ENCODE data around the gene TPM4.

The TPM4 gene

DNA sequence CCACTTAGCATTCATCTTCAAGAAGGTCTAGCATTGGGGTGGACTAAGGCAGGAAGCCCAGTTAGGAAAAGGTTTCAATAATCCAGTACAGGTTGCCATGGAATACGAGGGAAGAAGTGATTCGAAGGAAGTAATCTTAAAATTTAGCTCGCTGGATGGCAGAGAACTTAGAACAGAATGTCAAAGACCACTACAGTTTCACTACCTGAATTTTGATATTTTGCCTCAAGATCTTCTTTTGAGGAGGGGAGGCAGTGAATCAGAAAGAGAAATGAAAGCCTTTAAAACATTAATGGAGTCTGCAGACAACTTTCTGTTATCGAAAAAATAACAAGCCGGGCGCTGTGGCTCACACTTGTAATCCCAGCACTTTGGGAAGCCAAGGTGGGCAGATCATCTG, 28.4 kb downstream of the TPM4 start:
- Histone ChIP-seq H3K36me3 (ENCODE audit: control insufficient read depth, low read length) (peaks cover 36% of the 10 kb centered on the region), H3K79me2 (ENCODE audit: control insufficient read depth, low read length) (no peaks in the 10 kb centered on the region), H3K4me2 (ENCODE audit: low read length) (peak overlapping the region; percentile 45), H3F3A (ENCODE audit: control insufficient read depth, insufficient read depth) (peaks cover 16% of the 10 kb centered on the region), H3K4me3 (ENCODE audit: low read length) (no peak overlapping the region), H3K9me2 (replicated peaks; ENCODE audit: control insufficient read depth, low read length) (no peaks in the 10 kb centered on the region), H4K20me1 (ENCODE audit: control insufficient read depth, insufficient read depth, low read depth, low read length) (no peaks in the 10 kb centered on the region), H3K27ac (ENCODE audit: low read depth, low read length) (peak overlapping the region; percentile 35), H3K9me3 (ENCODE audit: control insufficient read depth, insufficient read depth, low read length) (no peaks in the 10 kb centered on the region), H3K27me3 (ENCODE audit: control insufficient read depth, low read length) (no peaks in the 10 kb centered on the region), H3K4me1 (ENCODE audit: control insufficient read depth, low read length) (peaks cover 30% of the 10 kb centered on the region)
- TF ChIP-seq, protein P1, sequence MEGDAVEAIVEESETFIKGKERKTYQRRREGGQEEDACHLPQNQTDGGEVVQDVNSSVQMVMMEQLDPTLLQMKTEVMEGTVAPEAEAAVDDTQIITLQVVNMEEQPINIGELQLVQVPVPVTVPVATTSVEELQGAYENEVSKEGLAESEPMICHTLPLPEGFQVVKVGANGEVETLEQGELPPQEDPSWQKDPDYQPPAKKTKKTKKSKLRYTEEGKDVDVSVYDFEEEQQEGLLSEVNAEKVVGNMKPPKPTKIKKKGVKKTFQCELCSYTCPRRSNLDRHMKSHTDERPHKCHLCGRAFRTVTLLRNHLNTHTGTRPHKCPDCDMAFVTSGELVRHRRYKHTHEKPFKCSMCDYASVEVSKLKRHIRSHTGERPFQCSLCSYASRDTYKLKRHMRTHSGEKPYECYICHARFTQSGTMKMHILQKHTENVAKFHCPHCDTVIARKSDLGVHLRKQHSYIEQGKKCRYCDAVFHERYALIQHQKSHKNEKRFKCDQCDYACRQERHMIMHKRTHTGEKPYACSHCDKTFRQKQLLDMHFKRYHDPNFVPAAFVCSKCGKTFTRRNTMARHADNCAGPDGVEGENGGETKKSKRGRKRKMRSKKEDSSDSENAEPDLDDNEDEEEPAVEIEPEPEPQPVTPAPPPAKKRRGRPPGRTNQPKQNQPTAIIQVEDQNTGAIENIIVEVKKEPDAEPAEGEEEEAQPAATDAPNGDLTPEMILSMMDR (IDR thresholded peaks at IDR 0.05; ENCODE audit: low read depth, low read length, poor library complexity, severe bottlenecking): no peak

DNA sequence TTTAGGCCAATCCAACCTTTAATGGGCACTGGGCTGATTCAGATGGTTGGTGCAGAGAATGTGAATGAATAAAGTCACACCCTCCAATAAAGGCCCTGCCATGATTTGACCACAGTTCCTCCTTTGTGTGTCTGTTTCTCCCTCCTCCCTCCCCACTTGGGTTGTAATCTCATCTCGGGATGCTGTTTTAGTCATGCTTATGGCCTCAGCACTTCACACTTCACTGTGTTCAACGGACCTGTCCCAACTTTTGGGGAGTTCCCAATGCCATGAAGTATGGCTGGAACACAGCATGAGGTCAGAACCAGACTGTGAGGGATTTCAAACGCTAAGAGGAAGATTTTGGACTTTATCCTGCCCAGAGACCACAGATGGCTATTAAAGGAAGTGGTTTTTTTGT, 29.8 kb downstream of the TPM4 start:
- Histone ChIP-seq H3F3A (ENCODE audit: control insufficient read depth, insufficient read depth) (peaks cover 16% of the 10 kb centered on the region), H3K27ac (ENCODE audit: low read depth, low read length) (no peak overlapping the region)

DNA sequence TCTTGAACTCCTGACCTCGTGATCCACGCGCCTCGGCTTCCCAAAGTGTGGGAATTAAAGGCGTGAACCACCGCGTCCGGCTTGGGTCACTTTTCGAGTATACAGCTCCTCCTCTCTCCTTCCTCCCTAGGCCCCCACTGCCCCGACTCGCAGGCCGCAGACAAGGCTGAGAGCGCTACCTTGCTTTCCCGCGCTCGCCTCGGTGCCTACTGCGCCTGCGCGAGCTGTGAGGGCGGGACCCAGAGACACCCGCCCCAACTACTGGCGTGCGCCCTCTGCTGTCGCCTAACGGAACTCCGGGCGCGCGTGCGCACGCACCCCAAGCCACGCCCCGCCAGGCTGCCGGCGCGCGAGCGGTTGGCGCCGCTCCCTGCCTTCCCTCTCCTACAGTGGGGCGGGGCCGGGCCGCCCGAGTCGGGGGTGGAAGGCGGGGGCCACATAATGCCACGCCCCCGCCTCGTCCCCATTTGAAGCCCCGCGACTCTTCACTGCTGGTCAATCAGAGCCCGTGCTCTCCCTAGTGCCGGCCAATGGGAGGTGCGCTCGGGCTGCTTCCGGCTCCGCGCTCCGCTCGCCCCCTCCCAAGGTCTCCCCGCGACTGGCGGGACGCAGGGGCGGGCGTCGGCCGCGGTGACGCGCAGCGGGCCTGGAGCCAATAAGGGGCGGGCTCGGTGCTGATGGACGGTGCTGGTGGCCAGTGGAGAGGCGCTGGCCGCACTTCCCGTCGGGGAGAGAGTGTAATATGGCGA, 35.0 kb downstream of the TPM4 start, which contains the start of gene RAB8A:
RAB8A (plus strand) TSS at position 730 of the 749 bp plus-strand sequence; CDS start at position 743, 13 bp downstream.
- H3K4me3 ChIP-seq (ENCODE audit: low read length): peak within 1 kb of the TSS; percentile 99
- no peak for TF ChIP-seq EZH2phosphoT487 (IDR thresholded peaks at IDR 0.05; ENCODE audit: borderline replicate concordance, low read length)
- TF ChIP-seq, protein P1 (IDR thresholded peaks at IDR 0.05; ENCODE audit: low read depth, low read length, poor library complexity, severe bottlenecking): peak; percentile 74
- no peaks in the 10 kb centered on the region for H3K9me3 ChIP-seq (ENCODE audit: control insufficient read depth, insufficient read depth, low read length)
- H3K4me2 ChIP-seq (ENCODE audit: low read length): peak within 1 kb of the TSS; percentile 100
- peaks cover 46% of the 10 kb centered on the region for H3K79me2 ChIP-seq (ENCODE audit: control insufficient read depth, low read length)
- peak within 1 kb of the TSS; percentile 69 for H3K27ac ChIP-seq (ENCODE audit: low read depth, low read length)
- H3K9me2 ChIP-seq (replicated peaks; ENCODE audit: control insufficient read depth, low read length): no peaks in the 10 kb centered on the region
- no peaks in the 10 kb centered on the region for H3K27me3 ChIP-seq (ENCODE audit: control insufficient read depth, low read length)
- peaks cover 4% of the 10 kb centered on the region; the same call in 1 of the 2 replicates for H3F3A ChIP-seq (ENCODE audit: control insufficient read depth, insufficient read depth)
- H3K4me1 ChIP-seq (ENCODE audit: control insufficient read depth, low read length): peaks cover 47% of the 10 kb centered on the region
- peaks cover 37% of the 10 kb centered on the region for H3K36me3 ChIP-seq (ENCODE audit: control insufficient read depth, low read length)
- peaks cover 7% of the 10 kb centered on the region for H4K20me1 ChIP-seq (ENCODE audit: control insufficient read depth, insufficient read depth, low read depth, low read length)

More for the DNA sequence above, 29.8 kb downstream of the TPM4 start:
- Histone ChIP-seq H3K36me3 (ENCODE audit: control insufficient read depth, low read length) (peaks cover 25% of the 10 kb centered on the region), H3K27me3 (ENCODE audit: control insufficient read depth, low read length) (no peaks in the 10 kb centered on the region), H4K20me1 (ENCODE audit: control insufficient read depth, insufficient read depth, low read depth, low read length) (no peaks in the 10 kb centered on the region), H3K4me2 (ENCODE audit: low read length) (peak overlapping the region; percentile 40), H3K9me2 (replicated peaks; ENCODE audit: control insufficient read depth, low read length) (no peaks in the 10 kb centered on the region), H3K4me1 (ENCODE audit: control insufficient read depth, low read length) (peaks cover 36% of the 10 kb centered on the region), H3K79me2 (ENCODE audit: control insufficient read depth, low read length) (no peaks in the 10 kb centered on the region), H3K4me3 (ENCODE audit: low read length) (no peak overlapping the region), H3K9me3 (ENCODE audit: control insufficient read depth, insufficient read depth, low read length) (no peaks in the 10 kb centered on the region)
- TF ChIP-seq EZH2phosphoT487 (IDR thresholded peaks at IDR 0.05; ENCODE audit: borderline replicate concordance, low read length): no peak
- TF ChIP-seq, protein P1 (IDR thresholded peaks at IDR 0.05; ENCODE audit: low read depth, low read length, poor library complexity, severe bottlenecking): no peak
